DOHH2 (cell line): Measurements from ENCODE around the gene PYGO2.

Experiments
- H3F3A ChIP-seq: fragments of 200-600 bp; sonication (generic), shearing (Covaris generic); 2 replicates; pipeline ENCODE4 v1.6.0; 2016; ENCODE audit warnings: antibody characterized with exemption, mild to moderate bottlenecking; ENCODE audit not compliant: control insufficient read depth, insufficient read depth
- H3K27ac ChIP-seq: fragments of 200-600 bp; sonication (generic); 2 replicates; pipeline ENCODE4 v1.5.1; 2014; ENCODE audit warnings: low read depth, mild to moderate bottlenecking, low read length, moderate library complexity
- H3K27me3 ChIP-seq: fragments of 200-600 bp; sonication (generic); 2 replicates; pipeline ENCODE4 v1.6.1; 2014; ENCODE audit warnings: mild to moderate bottlenecking, low read length, mixed read lengths; ENCODE audit not compliant: control insufficient read depth
- H3K36me3 ChIP-seq: fragments of 200-600 bp; sonication (generic); 2 replicates; pipeline ENCODE4 v1.6.1; 2014; ENCODE audit warnings: mild to moderate bottlenecking, low read length, moderate library complexity, mixed read lengths; ENCODE audit not compliant: control insufficient read depth
- H3K4me1 ChIP-seq: fragments of 200-600 bp; sonication (generic); 2 replicates; pipeline ENCODE4 v1.6.1; 2014; ENCODE audit warnings: mild to moderate bottlenecking, low read length, mixed read lengths; ENCODE audit not compliant: control insufficient read depth
- H3K4me2 ChIP-seq: fragments of 200-600 bp; sonication (generic); 2 replicates; pipeline ENCODE4 v1.6.0; 2014; ENCODE audit warnings: mild to moderate bottlenecking, low read length, moderate library complexity
- H3K4me3 ChIP-seq: fragments of 200-600 bp; sonication (generic); 2 replicates; pipeline ENCODE4 v1.5.1; 2014; ENCODE audit warnings: mild to moderate bottlenecking, low read length, mixed read lengths
- H3K79me2 ChIP-seq: fragments of 200-600 bp; sonication (generic); 2 replicates; pipeline ENCODE4 v1.6.1; 2014; ENCODE audit warnings: mild to moderate bottlenecking, low read length, mixed read lengths; ENCODE audit not compliant: control insufficient read depth
- H3K9me2 ChIP-seq: fragments of 200-600 bp; sonication (generic); replicated peaks from 2 replicates; pipeline ENCODE4 v1.6.1; 2014; ENCODE audit warnings: mild to moderate bottlenecking, low read length, mixed read lengths; ENCODE audit not compliant: control insufficient read depth
- H3K9me3 ChIP-seq: fragments of 200-600 bp; sonication (generic); 2 replicates; pipeline ENCODE4 v1.6.1; 2014; ENCODE audit warnings: antibody characterized with exemption, low read length, mixed read lengths; ENCODE audit not compliant: control insufficient read depth, insufficient read depth
- H4K20me1 ChIP-seq: fragments of 200-600 bp; sonication (generic); 2 replicates; pipeline ENCODE4 v1.6.0; 2014; ENCODE audit warnings: low read depth, mild to moderate bottlenecking, antibody characterized with exemption, low read length, moderate library complexity; ENCODE audit not compliant: control insufficient read depth, insufficient read depth
- CTCF ChIP-seq: fragments of 200-600 bp; sonication (generic); IDR thresholded peaks from one replicate; pipeline ENCODE4 v1.5.1; 2014; ENCODE audit warnings: antibody characterized with exemption, mild to moderate bottlenecking, low read depth, low read length; ENCODE audit not compliant: poor library complexity, severe bottlenecking
- EZH2phosphoT487 ChIP-seq: fragments of 200-600 bp; sonication (generic); IDR thresholded peaks from 2 replicates; pipeline ENCODE4 v1.6.1; 2017; ENCODE audit warnings: borderline replicate concordance, mild to moderate bottlenecking, antibody characterized with exemption, low read length, moderate library complexity, mixed read lengths

PYGO2 gene

DNA sequence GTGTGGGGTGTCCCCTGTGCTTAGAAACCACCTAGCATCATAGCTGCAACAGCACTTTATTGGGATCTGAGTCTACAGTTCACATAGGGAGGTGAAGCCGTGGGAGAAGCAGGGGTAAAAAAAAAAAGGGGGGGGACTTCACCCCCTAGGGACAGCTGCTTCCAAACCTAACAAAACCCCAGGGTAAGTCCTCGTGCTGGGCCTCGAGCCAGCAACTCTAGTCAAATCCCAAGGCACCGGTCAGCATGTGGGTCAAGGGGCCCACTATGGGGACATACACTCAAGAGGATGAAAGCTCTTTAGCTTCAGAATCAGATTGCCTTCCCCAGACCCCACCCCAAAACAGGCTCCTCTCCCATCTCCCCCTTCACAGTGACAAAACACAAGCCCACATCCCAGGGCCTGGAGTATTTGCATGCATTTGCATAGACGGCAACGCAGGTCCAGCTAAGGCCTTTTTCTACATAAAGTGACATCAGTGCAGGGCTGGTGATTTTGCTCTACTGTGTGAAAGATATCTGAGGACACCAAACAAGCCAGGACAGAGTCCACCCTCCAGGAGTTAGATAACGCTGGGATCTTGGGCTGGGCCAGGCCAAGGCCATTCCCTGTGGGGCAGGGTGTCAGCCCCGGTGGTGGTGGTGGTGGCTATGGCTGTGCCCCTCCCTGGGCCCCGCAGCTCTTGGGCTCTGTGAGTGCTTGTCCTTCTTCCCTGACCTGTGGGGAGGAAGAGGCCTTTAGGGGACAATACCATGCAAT, 17.0 kb downstream of the PYGO2 start:
- TF ChIP-seq EZH2phosphoT487: no peak
- no peak for TF ChIP-seq CTCF
- Histone ChIP-seq H3K27ac (peak overlapping the region; percentile 94), H3K9me3 (no peaks in the 10 kb centered on the region), H3K79me2 (peaks cover 40% of the 10 kb centered on the region), H3K27me3 (no peaks in the 10 kb centered on the region), H3K4me2 (peak overlapping the region; percentile 86), H3K36me3 (peaks cover 34% of the 10 kb centered on the region), H4K20me1 (no peaks in the 10 kb centered on the region), H3K4me3 (peak overlapping the region; percentile 83), H3K4me1 (peaks cover 61% of the 10 kb centered on the region), H3F3A (peaks cover 17% of the 10 kb centered on the region), H3K9me2 (no peaks in the 10 kb centered on the region)

DNA sequence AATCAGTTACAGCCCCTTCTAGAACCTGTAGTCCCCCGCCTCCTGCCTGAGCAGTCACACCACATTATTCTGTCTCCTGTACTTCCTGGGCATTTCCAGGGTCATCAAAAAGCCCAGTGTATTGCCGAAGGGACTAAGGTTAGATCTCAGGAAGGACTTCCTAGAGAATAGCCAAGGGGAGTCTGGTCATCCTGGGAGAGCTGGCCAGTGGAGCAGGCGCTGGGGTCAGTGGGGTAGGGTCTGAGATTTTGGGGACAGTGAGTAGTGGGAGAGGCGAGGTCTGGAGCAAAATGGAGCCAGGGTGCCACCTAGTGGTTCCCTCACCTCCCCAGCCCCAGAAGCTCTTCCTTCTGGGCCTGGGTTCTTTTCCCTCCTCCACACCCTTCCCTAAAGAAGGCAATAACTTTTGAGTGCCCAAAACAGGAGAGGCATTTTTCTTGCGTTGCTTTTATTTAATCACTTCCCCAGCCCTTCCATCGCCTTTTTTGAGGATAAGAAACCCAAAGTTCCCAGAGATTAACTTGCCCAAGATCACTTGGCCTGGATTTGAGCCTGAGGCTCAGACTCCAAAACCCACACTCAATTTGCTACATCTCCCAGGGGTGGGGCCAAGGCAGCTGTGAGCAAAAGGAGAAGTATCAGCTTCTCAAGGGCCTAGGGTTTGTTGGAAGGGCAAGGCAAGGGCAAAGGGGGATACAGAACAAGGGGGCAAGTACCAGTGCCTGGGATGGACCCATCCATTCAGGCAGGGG, 17.8 kb downstream of the PYGO2 start:
- no peak for TF ChIP-seq EZH2phosphoT487
- peak; percentile 97 for TF ChIP-seq CTCF
- Histone ChIP-seq H3K4me1 (peaks cover 69% of the 10 kb centered on the region), H3F3A (peaks cover 20% of the 10 kb centered on the region), H3K36me3 (peaks cover 34% of the 10 kb centered on the region), H3K9me2 (no peaks in the 10 kb centered on the region), H3K27me3 (no peaks in the 10 kb centered on the region), H3K9me3 (no peaks in the 10 kb centered on the region), H3K27ac (peak overlapping the region; percentile 94), H3K4me3 (peak overlapping the region; percentile 83), H4K20me1 (no peaks in the 10 kb centered on the region), H3K4me2 (peak overlapping the region; percentile 86), H3K79me2 (peaks cover 48% of the 10 kb centered on the region)

DNA sequence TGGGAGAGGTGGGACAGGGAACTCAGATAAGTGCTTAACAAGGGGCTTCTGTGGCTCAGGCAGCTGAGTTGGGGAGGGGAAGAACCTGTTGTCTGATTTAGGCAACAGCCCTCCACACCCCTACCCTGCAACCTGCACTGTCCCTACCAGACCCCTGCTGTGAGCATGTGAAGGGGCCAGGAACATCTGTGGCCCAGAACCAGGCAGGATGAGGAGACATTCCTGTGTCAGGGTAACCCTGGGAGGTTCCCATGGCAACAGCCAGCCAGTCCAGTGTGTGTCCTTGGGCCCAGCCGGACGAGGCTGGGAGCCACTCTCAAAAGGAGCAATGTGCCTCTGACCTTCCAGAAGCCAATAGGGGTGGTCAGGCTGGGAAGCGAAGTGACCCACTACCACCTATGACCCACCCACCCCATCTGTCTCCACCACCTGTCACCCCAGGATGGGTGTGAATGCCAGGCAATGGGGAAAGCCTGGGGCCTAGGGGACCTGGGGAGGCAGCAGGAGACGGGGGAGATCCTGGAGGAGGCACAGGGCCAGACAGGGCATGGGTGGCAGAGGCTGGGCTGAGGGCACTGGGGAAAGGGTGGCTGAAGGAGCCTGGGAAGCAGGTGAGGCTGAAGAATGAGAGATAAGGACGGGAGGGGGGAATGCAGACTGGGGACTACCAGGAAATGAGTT, 20.1 kb downstream of the PYGO2 start:
- H3K9me2 ChIP-seq: no peaks in the 10 kb centered on the region
- peak overlapping the region; percentile 86 for H3K4me2 ChIP-seq
- peak overlapping the region; percentile 83 for H3K4me3 ChIP-seq
- peaks cover 55% of the 10 kb centered on the region for H3K79me2 ChIP-seq
- no peaks in the 10 kb centered on the region for H4K20me1 ChIP-seq
- H3K9me3 ChIP-seq: no peaks in the 10 kb centered on the region
- no peaks in the 10 kb centered on the region for H3K27me3 ChIP-seq
- H3K27ac ChIP-seq: peak overlapping the region; percentile 94
- peaks cover 37% of the 10 kb centered on the region for H3F3A ChIP-seq
- peaks cover 84% of the 10 kb centered on the region for H3K4me1 ChIP-seq
- peaks cover 31% of the 10 kb centered on the region for H3K36me3 ChIP-seq
- no peak for TF ChIP-seq CTCF
- TF ChIP-seq EZH2phosphoT487: no peak
